Renal cortex interstitium (tissue), 11 donors: ENCODE data around the gene CD82. TPM values are rescaled to one million over a fixed set of nuclear protein-coding genes. Genes with fewer than 3 reads are reported as not detected.

Source experiments
- DNase-seq, 11 donors: peaks; one replicate each; pipeline ENCODE4 v3.0.0-alpha.2; 2013; ENCODE audit warnings: low read depth in 9 of 11, low spot score in 4 of 11; ENCODE audit errors: extremely low read depth in 1 of 11
- polyA plus RNA-seq, 3 donors: library from polyadenylated mRNA; unstranded; fragments of 120-200 nt; gene quantifications; one replicate each; pipeline ENCODE4 v1.2.1, GENCODE V29; 2013; ENCODE audit not compliant: insufficient read length in 3 of 3

Gene CD82
- polyA plus RNA-seq, 3 donors, result 7.8 to 15.0 (median 13.8) TPM

DNA sequence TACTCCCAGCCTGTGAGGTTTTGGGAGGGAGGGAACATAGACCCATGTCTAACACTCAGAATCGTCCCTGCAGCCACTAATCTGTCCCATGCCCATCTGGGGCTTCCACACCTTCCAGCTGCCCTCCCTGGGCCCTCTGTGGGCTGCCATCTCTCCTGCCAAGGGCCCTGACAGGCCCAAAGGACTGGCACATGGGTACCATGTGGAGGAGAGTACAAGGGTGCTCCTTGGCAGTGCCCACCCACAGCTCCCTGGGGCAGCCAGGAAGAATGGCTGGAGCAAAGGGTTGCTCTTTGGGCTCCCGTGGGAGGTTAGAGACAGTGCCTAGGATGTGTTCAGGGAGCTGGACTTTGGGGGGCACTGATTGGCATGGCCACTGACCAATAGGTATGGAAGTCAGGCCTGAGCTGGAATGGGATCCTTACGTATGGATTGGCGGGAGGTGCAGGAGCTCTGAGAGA is 56.8 kb downstream of the CD82 start:
- no peak for DNase-seq

DNA sequence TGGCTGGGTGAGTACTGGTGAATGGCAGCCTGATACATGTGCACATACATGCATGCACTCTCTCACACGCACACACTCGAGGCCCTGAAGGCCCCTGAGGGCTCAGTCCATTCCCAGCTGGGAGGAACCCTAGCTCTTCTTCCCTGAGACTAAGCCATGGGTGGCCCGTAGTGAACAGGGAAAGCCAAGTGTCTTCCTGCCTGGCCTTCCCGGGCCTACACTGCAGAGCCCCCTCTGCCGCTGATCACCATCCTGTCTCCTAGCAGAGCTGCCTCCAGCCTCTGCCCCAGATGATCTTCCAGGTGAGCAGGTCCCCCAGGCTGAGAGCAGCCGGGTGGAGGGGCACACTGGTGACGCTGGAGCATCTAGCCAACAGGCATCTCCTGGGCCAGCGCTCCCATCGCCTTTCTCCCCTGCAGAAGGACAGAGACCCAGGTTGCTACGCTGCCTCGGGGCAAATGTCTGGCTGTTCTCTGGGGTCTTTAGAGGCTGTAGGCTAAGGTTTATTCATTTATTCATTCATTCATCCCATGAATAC is 57.3 kb downstream of the CD82 start:
- no peak for DNase-seq

DNA sequence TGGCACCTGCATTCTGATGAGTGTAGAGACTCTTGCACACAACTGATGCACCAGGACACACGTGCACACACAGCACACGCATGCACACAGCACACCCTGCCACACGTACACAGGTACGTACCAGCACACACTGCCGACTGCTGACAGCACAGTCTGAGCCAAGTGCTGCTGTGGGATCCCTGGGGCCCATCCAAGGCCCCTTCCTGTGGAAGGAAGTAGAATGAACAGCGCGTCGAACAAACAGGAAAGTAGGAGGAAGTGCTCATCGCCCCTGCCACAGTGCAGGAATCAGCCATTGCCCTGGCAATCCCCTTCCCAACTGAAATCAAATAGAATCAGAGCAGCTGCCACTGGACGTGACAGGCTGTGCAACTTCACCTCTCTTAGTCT is 57.9 kb downstream of the CD82 start:
- no peak for DNase-seq

DNA sequence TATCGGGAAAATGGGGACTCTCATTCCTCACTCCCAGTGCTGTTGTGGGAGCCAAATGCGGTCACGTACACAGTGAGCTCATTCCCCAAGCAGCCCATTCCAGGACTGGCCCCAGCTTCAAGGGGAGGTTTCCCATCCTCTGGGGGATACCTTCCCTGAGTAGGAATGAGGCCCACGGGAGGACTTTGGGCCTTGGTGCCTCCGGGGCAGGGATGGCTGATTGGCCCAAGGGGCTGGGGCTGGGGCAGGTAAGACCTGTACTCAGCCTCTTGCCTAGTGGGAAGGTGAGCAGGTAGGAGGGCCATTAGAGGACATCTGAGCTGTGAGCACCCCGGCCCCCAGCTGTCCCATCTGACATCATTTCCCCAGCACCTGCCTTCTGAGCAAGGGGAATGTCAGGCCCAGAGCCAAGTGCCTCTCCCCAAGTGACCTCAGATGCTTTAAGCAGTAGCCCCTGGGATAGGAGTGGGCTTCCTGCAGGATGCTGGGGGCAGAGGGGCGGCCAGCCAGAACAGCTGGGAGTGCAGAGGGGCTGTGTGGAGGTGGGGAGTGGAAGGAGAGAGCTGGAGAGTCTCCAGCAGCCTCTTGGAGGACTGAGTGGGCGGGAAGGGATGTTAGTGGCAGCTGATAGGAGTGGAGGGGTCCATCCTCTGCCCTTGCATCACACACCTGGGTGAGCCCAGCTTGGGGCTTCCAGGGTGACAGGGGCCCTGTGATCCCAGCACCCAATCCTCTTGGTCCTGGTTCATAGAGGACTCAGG is 58.4 kb downstream of the CD82 start:
- DNase-seq, result no peak

DNA sequence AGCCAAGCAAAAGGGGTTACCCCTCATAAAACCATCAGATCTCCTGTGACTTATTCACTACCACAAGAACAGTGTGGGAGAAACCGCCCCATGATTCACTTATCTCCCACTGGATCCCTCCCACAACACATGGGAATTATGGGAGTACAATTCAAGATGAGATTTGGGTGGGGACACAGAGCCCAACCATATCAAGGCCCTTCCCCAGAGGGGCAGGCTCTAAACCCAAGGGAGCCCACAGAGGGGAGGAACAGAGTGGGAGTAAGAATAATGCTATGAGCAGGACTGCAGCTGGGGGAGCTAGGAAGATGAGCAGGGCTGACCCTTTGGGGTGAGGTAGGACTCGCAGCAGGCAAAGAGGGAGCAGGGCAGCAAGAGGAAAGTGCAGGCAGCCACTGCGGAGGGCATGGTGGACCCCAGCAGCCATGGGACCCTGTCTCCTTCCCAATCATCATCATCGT is 59.3 kb downstream of the CD82 start:
- no peak for DNase-seq

DNA sequence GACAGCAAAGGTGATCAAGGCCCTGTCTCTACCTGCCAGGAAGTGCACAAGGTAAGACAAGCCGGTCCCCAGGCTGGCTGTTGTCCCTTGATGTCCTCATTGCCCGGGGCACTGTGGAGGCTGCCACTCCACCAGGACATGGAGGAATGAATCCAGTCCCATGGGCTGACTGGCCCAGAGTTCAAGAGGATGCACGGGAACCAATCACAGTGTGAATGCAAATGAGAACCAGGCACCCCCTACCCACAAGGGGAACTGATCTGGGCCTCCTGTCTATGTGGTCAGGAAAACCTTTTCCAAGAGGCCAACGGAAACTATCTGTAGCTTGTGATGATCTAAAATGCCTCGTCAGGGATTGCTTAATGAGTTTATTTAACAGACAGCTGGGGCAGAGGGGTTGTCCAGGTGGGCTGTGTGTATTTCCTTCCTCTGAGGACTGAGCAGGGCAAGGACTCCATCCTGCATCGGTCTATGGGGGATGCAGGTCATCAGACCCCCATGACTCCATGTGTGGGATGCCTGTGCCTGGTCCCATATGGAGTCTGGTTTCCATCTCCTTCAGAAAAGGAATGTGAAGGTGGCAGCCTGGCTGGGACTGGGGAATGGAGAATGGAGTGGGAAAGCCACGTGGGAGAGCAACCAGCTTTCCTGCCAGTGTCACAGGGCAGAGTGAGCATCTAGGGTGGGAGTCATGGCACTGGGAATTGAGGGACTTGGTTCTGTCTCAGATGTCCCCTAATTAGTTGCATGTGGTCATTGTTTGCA is 60.5 kb downstream of the CD82 start:
- DNase-seq, result no peak

DNA sequence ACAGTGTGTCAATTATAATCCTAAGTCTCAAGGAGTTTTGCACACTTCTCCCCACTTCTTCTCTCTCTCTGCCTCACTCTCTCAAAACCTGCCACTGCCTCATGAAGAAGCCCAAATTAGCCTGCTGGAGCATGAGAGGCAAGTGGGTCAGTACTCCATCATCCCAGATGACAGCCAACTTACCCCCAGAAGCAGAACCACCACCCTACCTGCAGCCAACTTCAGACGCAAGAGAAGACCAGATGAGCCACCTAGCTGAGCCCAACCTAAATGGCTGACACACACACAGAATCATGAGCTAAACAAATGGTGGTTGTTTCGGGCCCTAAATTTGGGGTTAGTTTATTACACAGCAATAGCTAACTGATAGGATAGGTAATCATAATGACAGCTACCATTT is 61.2 kb downstream of the CD82 start:
- DNase-seq, result no peak

DNA sequence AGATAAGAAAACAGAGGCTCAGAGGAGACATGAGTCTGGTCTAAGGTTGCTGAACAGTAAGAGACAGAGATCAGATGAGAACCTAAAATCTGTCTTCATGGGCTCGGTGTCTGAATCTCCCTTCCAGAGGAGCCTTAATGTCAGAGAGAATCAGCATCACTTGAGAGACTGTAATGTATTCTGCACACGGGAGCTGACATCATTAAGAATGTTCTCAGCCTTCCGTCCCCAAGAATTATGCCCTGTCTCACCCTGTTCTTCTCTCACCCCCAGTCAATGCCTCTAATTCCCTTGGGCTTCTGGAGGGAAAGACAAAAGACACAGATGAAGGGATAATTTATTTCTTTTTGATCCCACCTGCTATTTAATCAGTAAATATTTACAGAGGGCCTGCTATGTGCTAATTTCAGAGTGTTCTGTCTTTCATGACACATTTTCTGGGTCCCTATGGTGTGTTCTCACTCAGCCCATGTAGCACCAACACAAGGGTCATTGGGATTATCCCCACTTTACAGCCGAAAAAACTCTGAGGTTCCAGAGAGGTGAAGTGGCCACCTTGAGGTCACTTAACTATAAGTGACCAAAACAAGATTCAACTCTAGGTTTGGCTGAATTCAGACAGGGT is 61.8 kb downstream of the CD82 start:
- no peak for DNase-seq

DNA sequence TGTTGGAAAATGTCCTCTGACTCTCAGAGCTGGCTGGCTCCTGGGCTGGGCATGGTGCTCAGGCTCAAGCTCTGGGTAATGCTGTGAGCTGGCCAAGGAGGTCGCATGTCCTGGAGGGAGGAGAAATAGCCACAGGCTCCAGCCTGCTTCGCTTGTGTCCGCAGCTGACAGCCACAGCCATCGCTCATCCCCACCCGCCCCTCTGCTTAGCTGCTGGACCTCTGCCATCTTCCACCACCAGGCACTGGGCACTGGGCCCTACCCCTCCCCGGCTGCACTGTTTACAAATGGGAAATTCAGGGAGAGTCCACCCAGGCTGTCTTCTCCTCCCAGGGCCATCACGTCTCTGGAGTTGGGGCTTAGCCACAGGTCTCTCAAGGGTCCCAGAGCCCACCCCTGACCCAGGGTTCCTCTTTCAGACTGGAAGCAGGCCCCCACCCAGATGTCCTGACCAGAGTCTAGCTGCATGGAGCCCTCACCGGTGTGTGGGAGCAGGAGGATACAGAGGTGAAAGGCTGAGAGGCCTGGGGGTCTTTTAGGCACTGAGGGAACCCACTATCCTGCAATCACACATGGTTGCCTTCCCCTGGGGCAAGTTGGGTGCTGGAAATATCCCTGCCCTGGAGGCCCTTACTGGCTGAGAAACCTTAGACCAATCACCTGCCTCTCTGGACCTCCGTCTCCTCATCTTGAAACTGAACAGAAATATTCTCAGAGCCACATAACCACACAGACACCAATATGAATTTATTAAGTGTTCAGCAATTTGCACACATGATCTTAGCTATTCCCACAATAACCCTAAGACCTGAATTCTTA is 62.7 kb downstream of the CD82 start:
- no peak for DNase-seq

DNA sequence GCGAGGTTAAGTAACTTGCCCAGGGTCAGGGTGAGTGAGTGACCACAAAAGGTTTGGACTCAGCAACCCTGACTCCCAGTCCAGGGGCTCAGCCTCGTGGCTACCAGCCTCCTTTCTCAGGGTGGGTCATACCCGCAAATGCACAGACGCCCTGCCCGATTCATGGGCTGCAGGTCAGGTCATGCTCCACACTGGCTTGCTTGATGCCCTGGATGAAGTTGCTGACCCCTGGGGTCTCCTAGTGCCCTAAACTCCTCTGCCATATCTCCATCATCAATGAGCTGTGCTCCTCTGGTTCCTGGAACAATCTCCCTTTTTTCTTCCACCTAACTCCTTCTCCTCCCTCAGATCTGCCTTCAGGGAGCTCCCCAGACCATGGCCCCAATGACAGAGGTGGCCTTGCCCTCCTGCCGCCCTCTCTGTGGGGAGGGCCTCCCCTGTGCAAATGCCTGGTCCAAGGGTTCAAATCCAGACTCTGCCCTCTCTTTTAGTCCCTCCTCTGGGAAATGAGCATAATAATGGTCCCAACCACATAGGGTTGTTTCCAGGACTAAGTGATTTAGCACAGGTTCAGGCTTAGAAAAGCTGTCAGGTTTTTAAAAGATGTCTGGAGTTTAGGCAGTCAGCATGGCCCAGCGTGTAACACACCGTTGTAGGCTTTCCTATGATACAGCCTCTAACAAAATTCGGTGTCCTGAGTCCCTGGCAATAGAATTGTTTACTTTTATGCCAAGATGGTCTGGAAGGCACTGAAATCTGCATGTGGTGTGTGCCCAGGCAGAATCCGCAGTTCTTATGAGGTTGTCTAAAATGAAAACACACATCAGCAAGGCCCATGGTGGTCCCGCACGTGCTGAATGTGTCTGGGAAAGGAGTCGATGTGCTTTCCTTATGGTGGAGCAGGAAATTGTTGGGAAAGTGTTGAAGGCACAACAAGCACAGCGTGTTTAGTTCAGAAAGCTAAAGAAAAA is 63.6 kb downstream of the CD82 start:
- no peak for DNase-seq

DNA sequence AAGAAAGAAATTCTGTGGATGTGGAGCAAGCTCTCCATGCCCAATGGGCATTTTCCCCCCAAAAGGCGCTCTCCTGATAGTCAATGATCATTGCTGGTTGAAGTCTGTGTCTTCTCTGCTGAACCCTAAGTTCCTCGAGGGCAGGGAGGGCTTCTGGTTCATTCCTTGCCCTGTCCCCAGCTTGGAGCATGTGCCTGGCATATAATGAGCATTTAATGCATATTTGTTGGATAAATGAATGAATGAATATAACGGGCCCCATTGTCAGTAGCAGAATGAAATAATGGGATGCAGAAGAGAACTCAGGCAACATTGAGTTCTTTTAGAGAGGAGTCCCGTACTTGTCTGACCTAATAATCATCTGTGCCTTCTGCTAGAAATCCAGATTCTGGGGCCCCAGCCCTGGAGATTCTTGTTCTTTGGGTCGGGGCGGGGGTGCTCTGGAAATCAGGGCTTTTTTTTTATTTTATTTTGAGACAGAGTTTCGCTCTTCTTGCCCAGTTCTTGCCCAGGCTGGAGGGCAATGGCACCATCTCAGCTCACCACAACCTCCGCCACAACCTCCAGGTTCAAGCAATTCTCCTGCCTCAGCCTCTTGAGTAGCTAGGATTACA is 64.4 kb downstream of the CD82 start:
- DNase-seq, result no peak

DNA sequence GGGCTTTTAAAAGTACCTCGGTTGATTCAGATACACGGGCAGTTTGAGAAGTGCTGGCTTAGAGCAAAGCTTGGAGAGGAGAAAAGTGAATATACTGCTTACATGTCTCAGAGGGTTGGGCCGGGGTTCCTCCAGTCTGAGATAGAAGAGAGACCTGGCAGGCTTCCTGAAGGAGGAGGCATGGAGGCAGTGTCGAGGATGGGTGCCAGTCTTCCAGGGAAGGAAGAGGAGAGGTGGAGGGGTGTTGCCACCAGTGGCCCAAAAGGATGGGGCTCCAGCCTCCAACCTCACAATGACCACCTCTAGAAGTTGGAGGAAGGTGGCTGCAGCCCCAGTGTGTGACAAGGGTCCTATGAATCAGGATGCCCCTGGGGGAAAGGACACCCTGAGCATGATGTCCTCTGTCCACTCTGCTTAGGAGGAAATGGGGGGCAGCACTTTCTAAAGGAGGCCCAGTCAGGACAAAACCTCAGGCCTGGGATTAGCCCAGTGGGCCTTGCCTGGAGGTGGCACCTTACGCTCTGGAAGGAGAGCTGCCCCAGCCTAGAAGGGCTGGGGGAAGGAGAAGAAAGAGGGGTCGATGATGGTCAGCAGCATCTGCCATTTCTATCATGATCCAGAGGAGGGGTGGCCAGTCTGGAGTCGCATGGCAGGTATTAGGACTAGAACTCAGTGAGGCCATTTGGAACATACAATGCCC is 65.2 kb downstream of the CD82 start:
- DNase-seq, result no peak

DNA sequence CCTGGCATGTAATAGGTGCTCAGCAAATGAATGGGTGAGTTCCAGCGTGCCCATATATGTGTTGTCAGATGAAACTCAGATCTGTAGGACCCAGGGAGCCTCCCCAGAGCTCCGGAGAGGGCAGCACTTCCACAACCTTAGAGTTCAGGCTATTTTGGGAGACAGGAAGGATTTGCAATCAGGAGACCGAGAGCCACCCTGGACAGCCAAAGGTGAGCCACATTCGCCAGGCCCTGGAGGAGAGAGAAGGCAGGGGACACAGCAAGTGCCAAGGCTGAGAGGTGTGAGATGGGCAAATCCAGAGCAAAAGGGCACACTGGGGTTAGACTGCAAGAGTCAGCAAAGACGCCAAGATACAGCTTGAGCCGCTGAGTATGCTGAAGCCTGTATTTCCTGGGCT is 66.4 kb downstream of the CD82 start:
- DNase-seq, result no peak

DNA sequence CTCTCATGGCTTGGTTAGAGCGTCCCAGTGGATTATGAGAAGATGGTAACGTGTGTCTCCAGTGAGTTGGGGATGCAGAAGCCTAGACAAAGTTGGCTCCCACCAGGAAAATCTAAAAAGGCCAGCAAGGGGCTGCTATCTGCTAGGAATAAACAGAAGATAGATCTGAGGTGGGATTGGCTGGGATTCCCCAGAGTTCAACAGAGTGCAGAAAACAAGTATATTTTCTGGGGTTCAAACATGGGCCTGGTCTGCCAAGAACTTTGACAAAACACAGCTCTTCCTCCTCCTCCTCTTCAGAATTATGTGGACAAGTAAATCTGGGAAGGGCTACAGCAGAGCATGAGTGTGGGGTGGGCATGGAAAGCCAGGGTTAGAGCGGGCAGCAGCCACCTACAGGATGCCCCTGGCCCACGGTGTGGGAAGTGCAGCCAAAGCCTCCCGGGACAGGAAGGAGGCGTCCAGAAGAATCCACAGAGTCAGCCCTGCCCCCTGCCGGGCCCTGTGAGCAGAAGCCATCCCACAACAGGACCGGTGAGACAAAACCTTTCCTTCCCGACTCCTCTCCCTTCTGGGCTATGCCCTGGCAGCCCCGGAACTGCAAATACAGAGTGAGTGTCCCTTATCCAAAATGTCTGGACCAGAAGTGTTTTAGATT is 67.1 kb downstream of the CD82 start:
- DNase-seq, result no peak

DNA sequence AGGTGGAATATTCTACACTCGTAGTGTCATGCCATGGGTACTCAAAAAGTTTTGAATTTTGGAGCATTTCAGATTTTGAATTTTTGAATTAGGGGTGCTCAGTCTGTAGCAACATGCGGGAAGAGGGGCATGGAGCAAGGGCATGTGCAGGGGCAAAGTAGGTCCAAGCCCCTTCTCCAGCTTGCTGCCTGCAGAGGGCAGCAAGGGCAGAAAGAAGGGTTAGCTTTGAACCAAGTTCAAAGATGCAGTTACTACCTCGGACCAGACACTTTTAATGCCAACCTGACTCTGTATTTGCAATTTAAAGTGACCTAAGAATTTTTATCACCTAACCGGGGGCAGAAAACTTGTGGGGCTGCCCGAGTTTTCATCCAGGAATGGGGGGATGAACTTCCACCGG is 68.2 kb downstream of the CD82 start:
- DNase-seq, result no peak
